Stimulated activated CD8-positive, alpha-beta memory T cell treated with anti-CD3 and anti-CD28 coated beads, Interleukin-2, amount 100 ng/mL, for 1 hour (primary cell): ENCODE data around the gene TPK1.

Experiments
- DNase-seq, 2 donors: peaks; one replicate each; pipeline ENCODE4 v3.0.0-alpha.2; 2020; ENCODE audit warnings: low read depth in 2 of 2

TPK1 gene

DNA sequence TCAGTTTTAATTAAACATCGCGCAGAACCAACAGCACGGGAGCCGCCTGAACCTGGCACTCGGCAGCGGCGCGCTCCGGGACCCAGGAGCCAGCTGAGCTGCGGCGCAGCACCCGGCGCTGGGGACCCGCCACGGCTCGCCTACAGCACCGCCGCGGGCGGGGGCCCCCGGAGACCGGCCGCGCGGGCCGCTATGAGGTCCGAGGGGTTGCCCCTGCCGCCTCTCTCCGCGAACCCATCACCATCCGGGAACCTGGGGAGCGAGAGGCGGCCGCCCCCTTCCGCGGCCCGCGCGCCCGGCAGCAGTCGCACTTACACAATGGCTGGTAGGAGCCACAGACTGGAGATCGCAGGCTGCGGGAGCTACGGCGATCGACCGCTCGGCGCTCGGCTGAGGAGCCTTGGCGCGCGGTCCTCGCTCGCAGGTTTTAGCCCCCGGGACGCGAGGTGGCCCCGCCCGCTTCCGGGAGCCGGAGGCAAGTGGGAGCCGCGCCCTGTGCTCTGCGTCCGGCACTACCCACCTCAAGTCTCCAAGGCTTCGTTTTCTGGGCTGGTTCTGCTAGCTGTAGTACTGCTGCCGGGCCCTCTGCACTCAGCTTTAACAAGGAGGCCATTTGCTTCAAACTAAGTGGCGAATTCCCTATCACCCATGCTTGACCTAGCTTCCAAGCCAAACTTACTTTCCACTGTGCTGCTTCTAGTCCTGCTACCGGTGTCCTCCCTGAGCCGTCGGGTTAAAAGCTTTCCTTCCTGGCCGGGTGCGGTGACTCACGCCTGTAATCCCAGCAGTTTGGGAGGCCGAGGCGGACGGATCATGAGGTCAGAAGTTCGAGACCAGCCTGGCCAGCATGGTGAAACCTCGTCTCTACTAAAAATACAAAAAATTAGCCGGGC, at the start of gene TPK1:
Gene TPK1 (minus strand): TSS at position 402 of the 893 bp plus-strand sequence. CDS start 451 bp downstream, outside the sequence.
- peak; percentile 72 to 78 for DNase-seq

DNA sequence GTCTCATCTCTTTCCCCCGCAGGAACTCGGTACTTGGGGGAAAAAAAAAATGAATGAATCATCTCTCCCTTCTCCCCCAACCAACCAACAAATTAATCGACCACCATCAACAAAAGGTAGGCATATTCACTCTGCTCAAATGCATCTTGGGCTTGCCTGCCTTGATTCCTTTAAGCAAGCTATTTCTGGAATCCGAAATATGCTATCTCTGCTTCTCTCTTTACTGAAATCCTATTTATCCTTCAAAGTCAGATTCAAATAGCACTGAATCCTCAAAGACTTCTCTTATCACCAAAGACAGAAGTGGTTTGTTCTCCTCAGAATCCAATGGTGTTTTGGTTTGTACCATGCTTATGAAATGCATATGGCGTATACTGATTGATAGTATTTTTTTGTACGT, 49.6 kb upstream of the TPK1 start:
- no peak for DNase-seq

DNA sequence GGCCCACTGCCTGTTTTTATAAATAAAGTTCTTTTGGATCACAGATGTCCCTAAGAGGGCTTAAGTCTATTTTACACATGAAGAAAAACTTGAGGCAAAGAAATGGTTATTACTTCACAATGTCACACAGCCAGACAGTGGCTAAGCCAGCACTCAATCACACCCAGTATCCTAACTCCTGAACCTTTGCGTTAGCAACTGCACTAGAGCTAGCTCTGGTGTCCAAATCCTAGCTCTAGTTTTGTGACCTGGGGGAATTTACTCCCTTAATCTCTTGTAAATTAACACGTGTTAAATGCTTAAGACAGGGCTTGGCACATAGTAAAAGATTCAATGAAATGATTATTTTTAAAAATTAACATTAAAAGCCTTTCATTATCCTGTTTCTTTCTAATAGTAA, 49.0 kb upstream of the TPK1 start:
- DNase-seq: no peak

DNA sequence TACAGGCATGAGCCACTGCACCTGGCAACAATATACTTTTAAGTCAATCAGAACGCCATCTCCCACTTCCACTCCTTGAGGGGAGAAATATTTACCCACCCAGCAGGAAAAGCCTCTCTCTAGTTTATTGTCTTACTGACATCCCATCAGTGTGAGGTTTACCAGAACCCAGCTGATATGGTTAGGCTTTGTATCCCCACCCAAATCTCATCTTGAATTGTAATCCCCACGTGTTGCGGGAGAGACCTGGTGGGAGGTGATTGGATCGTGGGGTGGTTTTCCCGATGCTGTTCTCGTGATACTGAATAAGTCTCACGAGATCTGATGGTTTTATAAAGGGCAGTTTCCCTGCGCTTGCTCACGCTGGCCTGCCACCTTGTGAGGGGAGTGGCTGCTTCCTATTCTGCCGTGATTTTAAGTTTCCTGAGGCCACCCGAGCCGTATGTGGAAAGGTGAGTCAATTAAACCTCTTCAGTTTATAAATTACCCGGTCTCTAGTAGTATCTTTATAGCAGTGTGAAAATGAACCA, 37.5 kb upstream of the TPK1 start:
- no peak for DNase-seq

- no peak for DNase-seq
Measured at GRCh38 chr7:144869082-144869481, 33.2 kb upstream of the TPK1 start.

DNA sequence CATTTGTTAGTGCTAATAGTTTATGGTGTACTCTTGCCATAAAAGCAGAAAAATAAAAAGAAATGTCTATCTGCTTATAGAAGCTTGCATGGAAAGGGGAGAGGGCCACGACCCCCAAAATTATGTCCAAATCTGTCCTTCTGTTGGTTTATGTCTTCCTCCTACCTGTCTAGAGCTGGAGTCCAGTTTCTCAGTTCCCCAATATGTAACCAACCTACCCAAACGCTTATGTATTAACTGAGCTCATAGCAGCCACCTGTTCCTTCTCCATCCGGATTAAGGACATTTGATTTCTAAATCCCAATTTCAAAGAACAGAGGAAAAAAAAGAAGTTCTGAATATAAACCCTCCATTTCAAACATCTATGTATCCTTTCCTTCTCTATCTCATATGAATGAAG, 30.3 kb upstream of the TPK1 start:
- no peak for DNase-seq

DNA sequence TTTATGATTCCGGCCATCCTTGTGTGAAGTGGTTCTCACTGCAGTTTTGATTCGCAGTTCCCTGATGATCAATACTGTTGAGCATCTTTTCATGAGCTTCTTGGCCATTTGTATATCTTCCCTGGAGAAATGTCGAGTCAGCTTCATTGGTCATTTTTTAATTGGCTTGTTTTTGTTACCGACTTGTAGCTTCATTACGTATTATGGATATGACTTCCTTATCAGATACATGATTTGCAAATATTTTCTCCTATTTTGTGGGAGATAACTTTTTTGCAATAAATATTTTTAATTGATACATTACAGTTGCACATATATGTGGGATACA, 27.4 kb upstream of the TPK1 start:
- no peak for DNase-seq

- no peak for DNase-seq
Measured at GRCh38 chr7:144862612-144863319, 26.9 kb upstream of the TPK1 start.

DNA sequence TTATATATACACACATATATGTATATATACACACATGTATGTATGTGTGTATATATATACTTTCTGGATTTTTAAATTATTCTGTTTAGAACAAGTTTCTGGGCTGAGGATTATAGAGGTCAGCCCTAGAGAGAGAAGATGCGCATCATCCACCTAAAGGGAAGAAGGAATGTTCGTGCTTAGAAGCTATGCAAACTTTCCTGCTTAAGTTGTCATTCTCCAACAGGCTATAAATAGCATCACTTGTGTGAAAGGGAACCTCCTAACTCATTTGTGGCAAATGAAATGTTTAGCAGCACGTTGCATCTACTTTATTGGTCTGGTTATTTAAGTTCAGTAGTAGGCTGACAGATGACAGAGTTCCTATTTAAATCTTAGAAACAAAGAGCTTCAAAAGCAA, 23.9 kb upstream of the TPK1 start:
- DNase-seq: no peak

GRCh38 chr7:144857463-144857862, 21.6 kb upstream of the TPK1 start:
- DNase-seq: no peak

DNA sequence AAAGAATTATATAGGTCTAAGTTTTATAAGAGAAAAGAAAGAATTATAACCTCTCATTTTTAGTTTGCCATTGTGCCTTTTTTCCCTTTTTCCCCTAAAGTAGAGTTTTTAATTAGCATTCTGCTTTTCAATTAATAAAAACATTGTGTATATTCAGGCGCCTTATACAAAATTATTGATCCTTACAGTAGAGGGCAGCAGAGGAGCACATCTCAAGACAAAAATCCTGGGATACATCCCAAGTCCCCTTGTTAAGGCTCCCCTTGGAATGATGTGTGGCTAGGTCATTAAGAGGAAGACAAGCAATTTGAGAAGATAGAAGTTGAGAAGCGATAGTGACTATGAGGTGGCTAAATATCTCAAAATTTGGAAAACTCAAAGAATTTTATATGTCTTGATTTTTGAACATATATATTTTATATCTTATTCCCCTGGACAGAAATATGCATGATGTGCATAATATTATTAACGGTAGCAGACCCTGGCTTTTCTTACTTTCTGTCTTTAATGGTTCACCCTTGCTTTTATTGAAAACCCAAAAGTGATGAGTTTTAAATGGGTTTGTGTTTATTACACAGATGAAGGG, 19.1 kb upstream of the TPK1 start:
- DNase-seq: no peak

DNA sequence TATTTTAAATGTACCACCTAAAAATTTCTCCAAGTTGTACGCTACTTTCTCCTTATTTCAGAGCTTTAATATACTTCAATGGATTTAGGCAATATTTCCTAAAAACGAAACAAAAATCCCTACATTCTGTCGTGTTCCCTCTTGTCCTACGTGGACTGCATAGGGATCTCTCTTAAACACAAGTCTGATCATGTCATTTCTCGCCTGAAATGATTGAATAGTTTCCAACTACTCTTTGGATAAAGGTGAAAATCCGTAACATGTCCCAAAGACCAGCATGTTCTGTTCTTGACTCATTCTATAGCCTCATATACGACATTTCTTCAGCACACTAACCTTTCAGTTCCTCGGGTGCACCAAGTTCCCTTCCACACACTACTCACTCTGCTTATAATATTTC, 17.7 kb upstream of the TPK1 start:
- no peak for DNase-seq

- DNase-seq: no peak
Measured at GRCh38 chr7:144848078-144848477, 12.2 kb upstream of the TPK1 start.

DNA sequence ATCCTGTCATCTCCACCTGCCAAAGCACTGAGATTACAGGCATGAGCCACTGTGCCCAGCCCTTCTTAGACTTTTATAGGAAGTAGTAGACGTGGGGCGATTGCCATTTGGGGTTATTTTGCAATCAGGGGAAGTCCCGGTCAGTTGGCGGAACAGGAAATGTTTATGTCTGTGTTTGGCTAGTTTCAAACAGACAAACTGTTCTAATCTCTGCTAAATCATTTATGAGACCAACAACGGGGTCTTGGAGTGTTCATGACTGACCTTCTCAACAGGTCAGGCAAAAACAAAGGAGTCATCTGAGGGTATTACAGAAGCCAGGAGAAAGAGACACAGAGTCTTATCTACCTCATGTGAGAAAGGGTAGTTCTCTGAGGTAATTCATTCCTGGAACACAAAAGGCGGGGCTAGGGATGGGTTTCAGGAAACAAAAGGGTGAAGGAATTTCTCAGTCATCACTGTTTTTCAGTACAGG, 6.6 kb upstream of the TPK1 start:
- DNase-seq: no peak

GRCh38 chr7:144836545-144836842, 641 bp upstream of the TPK1 start:
- DNase-seq: no peak

DNA sequence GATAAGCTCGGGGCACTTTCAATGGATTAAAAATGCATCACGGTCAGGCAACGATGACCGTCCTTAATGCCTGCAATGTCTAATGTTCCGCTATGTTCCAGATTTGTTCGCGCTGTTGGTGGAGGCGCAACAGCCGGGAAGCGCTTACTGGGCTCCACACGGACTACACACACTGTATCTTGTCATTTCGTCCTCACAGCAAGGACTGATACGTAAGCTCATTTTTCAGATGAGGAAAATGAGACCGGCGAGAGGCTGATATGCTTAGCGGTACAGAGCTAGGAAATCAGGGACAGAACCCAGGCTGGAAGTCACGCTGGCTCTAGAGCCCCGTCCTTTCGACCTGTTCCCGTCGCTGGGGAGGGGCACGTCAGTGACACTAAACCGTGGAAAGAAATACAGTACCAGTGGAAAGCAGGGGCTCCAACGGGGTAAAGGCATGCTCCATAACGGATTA, 670 bp downstream of the TPK1 start:
- no peak for DNase-seq

GRCh38 chr7:144834641-144835144, 1.2 kb downstream of the TPK1 start:
- no peak for DNase-seq

DNA sequence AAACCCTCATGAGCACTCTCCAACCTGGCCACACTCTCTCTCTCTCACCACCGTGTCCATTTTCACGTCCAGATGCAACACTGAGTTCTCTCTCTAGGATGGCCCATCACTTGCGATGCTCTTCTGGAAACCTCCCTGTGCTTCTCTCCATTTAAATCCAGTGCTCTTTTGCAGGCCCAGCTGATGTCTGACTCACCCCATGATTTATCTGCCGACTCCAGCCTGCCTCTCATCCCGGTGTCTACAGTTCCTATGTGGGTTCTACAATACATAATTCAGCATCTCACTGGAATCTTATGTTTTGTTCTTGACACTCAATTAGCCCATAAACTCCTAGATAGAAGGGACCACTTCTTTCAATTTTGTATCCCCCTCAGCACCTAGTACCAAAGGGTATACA, 5.0 kb downstream of the TPK1 start:
- no peak for DNase-seq

DNA sequence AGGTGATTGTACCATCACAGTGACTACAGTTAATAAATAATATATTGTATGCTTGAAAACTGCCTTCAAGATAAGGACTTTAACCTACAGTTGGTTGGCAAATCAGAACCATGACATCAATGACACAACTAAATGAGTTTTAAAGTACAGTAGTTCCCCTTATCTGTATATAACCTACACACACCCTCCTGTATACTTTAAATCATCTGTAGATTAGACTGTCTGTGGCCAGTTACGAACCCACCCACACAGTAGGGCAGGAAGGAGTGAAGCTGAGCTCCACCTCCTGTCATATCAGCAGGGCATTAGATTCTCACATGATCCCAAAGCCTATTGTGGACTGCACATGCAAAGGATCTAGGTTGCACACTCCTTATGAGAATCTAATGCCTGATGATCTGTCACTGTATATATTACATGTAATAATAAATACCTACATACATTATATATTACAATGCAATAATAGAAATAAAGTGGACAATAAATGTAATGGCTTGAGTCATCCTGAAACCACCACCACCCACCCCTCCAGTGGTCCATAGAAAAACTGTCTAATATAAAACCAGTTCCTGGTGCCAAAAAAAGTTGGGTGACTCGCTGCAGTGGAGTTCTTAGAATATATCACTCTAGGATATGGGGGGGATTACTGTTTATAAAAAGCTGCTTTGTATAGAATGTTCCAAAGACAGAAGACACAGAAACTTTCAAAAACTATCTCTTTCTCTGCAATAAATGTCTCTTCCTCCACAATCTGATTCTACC, 5.6 kb downstream of the TPK1 start:
- no peak for DNase-seq

- no peak for DNase-seq
Measured at GRCh38 chr7:144827621-144828020, 8.2 kb downstream of the TPK1 start.

- no peak for DNase-seq
Measured at GRCh38 chr7:144826208-144826607, 9.6 kb downstream of the TPK1 start.

- no peak for DNase-seq
Measured at GRCh38 chr7:144824360-144824759, 11.5 kb downstream of the TPK1 start.
